Measurements from ENCODE around the gene KCTD15. TPM values are rescaled to one million over a fixed set of nuclear protein-coding genes. Genes with fewer than 3 reads are reported as not detected.

Gene KCTD15
- total and polyA plus RNA-seq, 10 of the 15 experiments (the other 5 are each of a cell fraction or from before 2014, with no cell fraction given), result not detected

- H3K27me3 ChIP-seq (replicated peaks in 1 of 2; ENCODE audit: control insufficient read depth in 2 of 2, insufficient read depth in 2 of 2, low read length in 1 of 2), result no peaks in the 10 kb centered on the region
- H2AFZ ChIP-seq (ENCODE audit: control insufficient read depth, low read depth, low read length), result no peak overlapping the region
- intact Hi-C loops (cut with micrococcal nuclease; ENCODE audit: unreplicated experiment), result no loop called here
- ChIA-PET RAD21 (ENCODE audit: unreplicated experiment) (no interaction called here), POLR2A (no interaction called here), CTCF (no interaction called here), SMC1A (ENCODE audit: uncharacterized antibody, unreplicated experiment) (no interaction called here)
- H3K36me3 ChIP-seq (ENCODE audit: control insufficient read depth in 2 of 2, insufficient read depth in 2 of 2, low read length in 1 of 2), result no peaks in the 10 kb centered on the region
- in situ Hi-C loops (cut with MboI), result no loop called here
- 13% methylated on average over 4 of the region's 4 CpGs for WGBS (ENCODE audit: insufficient coverage, insufficient replicate concordance, low lambda C conversion rate, missing lambda C conversion rate)
- H3K4me2 ChIP-seq (ENCODE audit: control insufficient read depth, insufficient read depth), result no peak overlapping the region
- ATAC-seq (no peak), FAIRE-seq (no peak), DNase-seq (ENCODE audit: low read depth, low spot score) (no peak)
- BruUV-seq (replicated peaks), result no TSS peak
- H3K79me2 ChIP-seq (ENCODE audit: control insufficient read depth, insufficient read depth, low read length), result no peaks in the 10 kb centered on the region
- H3K27ac ChIP-seq (ENCODE audit: control insufficient read depth, insufficient read depth), result no peak overlapping the region
- no peaks in the 10 kb centered on the region for H3K4me1 ChIP-seq (ENCODE audit: control insufficient read depth, insufficient read depth, low read length)
- peaks cover 2% of the 10 kb centered on the region; the same call in 1 of the 2 replicates for H4K20me1 ChIP-seq (ENCODE audit: control insufficient read depth, insufficient read depth)
- no peak overlapping the region for H3K4me3 ChIP-seq
- no peak for TF ChIP-seq ATF2 (IDR thresholded peaks at IDR 0.05; ENCODE audit: low read length)
- TF ChIP-seq, protein P1, sequence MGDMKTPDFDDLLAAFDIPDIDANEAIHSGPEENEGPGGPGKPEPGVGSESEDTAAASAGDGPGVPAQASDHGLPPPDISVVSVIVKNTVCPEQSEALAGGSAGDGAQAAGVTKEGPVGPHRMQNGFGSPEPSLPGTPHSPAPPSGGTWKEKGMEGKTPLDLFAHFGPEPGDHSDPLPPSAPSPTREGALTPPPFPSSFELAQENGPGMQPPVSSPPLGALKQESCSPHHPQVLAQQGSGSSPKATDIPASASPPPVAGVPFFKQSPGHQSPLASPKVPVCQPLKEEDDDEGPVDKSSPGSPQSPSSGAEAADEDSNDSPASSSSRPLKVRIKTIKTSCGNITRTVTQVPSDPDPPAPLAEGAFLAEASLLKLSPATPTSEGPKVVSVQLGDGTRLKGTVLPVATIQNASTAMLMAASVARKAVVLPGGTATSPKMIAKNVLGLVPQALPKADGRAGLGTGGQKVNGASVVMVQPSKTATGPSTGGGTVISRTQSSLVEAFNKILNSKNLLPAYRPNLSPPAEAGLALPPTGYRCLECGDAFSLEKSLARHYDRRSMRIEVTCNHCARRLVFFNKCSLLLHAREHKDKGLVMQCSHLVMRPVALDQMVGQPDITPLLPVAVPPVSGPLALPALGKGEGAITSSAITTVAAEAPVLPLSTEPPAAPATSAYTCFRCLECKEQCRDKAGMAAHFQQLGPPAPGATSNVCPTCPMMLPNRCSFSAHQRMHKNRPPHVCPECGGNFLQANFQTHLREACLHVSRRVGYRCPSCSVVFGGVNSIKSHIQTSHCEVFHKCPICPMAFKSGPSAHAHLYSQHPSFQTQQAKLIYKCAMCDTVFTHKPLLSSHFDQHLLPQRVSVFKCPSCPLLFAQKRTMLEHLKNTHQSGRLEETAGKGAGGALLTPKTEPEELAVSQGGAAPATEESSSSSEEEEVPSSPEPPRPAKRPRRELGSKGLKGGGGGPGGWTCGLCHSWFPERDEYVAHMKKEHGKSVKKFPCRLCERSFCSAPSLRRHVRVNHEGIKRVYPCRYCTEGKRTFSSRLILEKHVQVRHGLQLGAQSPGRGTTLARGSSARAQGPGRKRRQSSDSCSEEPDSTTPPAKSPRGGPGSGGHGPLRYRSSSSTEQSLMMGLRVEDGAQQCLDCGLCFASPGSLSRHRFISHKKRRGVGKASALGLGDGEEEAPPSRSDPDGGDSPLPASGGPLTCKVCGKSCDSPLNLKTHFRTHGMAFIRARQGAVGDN (IDR thresholded peaks at IDR 0.05), result no peak
- no peak for TF ChIP-seq SPI1 (IDR thresholded peaks at IDR 0.05; ENCODE audit: borderline replicate concordance, insufficient read depth, low read depth, low read length)
- TF ChIP-seq CEBPB (IDR thresholded peaks at IDR 0.05; ENCODE audit: borderline replicate concordance in 1 of 2, low read depth in 2 of 2, low read length in 2 of 2), result no peak
- no peak for TF ChIP-seq BACH1 (IDR thresholded peaks at IDR 0.05; ENCODE audit: borderline replicate concordance)
- TF ChIP-seq NR2C2 (IDR thresholded peaks at IDR 0.05; ENCODE audit: borderline replicate concordance, control insufficient read depth, insufficient read length, low read depth), result no peak
- no peak for TF ChIP-seq EP300 (IDR thresholded peaks at IDR 0.05; ENCODE audit: borderline replicate concordance in 1 of 2, control insufficient read depth in 1 of 2, low read depth in 2 of 2, low read length in 2 of 2)
- no peak for TF ChIP-seq CREB1 (IDR thresholded peaks at IDR 0.05; ENCODE audit: low read depth)
- no peak for TF ChIP-seq GABPA (IDR thresholded peaks at IDR 0.05; ENCODE audit: low read depth)
- no peak for TF ChIP-seq MYC (IDR thresholded peaks at IDR 0.05; ENCODE audit: insufficient read depth, insufficient read length, insufficient replicate concordance, low read length, severe bottlenecking)
- TF ChIP-seq SIN3A (IDR thresholded peaks at IDR 0.05; ENCODE audit: low read depth, low read length), result no peak
- no peak for TF ChIP-seq SRF (IDR thresholded peaks at IDR 0.05; ENCODE audit: low read depth in 2 of 2, low read length in 2 of 2)
- no peak for TF ChIP-seq NR2C1 (IDR thresholded peaks at IDR 0.05)
- TF ChIP-seq NFIC (IDR thresholded peaks at IDR 0.05; ENCODE audit: low read depth, low read length), result no peak
- no peak for TF ChIP-seq ETV6 (conservative IDR thresholded peaks at IDR 0.05 in 1 of 2, IDR thresholded peaks at IDR 0.05 in 1 of 2; ENCODE audit: borderline replicate concordance in 1 of 2, low read depth in 1 of 2)
- no peak for TF ChIP-seq SMC3 (IDR thresholded peaks at IDR 0.05; ENCODE audit: borderline replicate concordance, low read length)
- no peak for TF ChIP-seq HSF1 (IDR thresholded peaks at IDR 0.05; ENCODE audit: low read depth, low read length)
- no peak for TF ChIP-seq BCL11A (IDR thresholded peaks at IDR 0.05; ENCODE audit: low read depth, low read length)
- no peaks in the 10 kb centered on the region for H3K9me3 ChIP-seq (replicated peaks; ENCODE audit: control insufficient read depth, insufficient read depth, low read length)
- H3K9ac ChIP-seq (ENCODE audit: control insufficient read depth, insufficient read depth, low read length), result no peak overlapping the region
These were observed 43.7 kb downstream of the KCTD15 start for GRCh38 chr19:33840382-33840781.

Data from GM12878 (cell line).